Measurements from ENCODE around the gene COMMD6.

DNA sequence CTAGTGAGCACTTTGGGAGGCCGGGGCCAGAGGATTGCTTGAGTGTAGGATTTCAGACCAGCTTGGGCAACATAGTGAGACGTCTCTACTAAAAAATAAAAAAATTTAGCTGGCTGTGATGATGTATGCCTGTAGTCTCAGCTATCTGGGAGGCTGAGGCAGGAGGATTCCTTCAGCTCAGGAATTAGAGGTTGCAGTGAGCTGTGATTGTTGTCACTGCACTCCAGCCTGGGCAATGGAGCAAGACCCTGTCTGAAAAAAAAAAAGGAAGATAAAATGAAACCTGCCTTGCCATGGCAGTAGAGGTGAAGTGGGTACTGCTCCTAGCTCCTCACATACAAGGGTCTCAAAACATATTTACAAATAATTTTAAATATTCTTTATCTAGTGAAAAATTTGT lies 19.3 kb upstream of the COMMD6 start:
- TF ChIP-seq, protein P1, sequence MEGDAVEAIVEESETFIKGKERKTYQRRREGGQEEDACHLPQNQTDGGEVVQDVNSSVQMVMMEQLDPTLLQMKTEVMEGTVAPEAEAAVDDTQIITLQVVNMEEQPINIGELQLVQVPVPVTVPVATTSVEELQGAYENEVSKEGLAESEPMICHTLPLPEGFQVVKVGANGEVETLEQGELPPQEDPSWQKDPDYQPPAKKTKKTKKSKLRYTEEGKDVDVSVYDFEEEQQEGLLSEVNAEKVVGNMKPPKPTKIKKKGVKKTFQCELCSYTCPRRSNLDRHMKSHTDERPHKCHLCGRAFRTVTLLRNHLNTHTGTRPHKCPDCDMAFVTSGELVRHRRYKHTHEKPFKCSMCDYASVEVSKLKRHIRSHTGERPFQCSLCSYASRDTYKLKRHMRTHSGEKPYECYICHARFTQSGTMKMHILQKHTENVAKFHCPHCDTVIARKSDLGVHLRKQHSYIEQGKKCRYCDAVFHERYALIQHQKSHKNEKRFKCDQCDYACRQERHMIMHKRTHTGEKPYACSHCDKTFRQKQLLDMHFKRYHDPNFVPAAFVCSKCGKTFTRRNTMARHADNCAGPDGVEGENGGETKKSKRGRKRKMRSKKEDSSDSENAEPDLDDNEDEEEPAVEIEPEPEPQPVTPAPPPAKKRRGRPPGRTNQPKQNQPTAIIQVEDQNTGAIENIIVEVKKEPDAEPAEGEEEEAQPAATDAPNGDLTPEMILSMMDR (IDR thresholded peaks at IDR 0.05; ENCODE audit: low read length), result no peak
- TF ChIP-seq EZH2 (optimal IDR thresholded peaks at IDR 0.05; ENCODE audit: low read depth, low read length) (no peak), EZH2phosphoT487 (IDR thresholded peaks at IDR 0.05; ENCODE audit: low read length) (no peak)

Measured in MM.1S (cell line).